Activated effector memory CD4-positive, alpha-beta T cell treated with Interleukin-2 at 50 U/mL for 16 hours (primary cell): ENCODE data around the gene YES1.
A peak's percentile ranks its signal among the peaks of the same experiment; 100 is the strongest.

Experiments
- DNase-seq: peaks from one replicate; pipeline ENCODE4 v3.0.0-alpha.2; 2020

The YES1 gene

DNA sequence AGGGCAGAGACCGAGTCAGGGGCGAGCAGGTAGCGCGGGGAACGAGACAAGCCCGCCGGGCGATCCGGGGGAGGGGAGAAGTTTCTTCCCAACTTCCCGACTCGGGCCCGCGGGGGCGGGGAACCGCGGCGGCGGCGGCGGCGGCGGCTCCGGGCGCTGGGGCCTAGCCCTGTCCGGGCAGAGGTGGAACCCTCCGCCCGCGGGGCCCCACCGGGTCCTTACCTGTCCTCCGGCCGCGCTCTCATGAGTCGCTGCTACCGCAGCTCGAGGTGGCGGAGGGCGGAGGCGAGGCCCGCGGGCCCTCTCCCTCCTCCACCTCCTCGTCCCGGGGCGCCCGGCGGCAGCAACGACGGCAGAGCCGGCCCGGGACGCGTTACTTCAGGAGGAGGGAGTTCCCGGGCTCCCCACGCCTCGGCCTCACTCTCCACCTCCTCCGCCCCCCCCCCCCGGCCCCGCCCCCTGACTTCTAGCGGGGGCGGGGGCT, at the start of gene YES1:
TSS of gene YES1 (minus strand) at position 351 of the 484 bp plus-strand sequence. CDS start 55,415 bp downstream, outside the sequence.
- no peak for DNase-seq

DNA sequence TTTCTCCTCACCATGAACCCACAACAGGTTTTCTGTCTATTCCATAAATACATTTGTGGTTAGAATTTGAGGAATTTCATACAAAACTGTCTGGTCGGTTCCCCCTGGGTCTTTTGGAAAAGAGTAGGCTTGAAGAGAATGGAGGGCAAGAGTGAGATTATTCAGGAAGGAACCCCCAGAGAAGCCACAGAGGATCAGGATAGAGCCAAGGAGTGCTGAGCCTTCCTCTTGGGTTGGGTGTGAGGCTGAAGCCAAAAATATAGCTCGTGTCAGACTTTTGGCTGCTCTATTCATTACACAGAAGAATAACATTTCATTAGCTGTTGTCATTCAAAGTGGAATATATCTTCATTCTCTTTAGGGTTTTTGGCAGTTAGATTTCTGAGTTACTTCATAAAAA, 45.9 kb upstream of the YES1 start:
- no peak for DNase-seq

DNA sequence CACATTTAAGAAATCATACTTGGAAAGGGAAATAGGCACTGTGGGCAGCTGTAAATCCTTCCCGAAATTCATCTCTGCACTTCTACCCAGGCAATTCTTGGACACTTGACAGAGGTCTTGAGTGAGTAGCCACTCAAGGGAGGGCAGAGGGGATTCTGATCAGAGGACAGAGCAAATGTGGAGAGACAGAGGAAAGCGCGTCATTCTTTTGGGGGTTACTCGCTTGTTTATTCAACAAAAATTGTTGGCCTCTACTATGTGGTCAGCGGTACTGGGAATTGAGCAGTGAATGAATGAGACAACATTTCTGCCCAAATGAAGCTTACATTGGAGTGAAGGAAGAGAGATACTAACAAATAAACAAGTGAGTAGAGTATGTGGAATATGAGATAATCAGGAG, 41.4 kb upstream of the YES1 start:
- no peak for DNase-seq

DNA sequence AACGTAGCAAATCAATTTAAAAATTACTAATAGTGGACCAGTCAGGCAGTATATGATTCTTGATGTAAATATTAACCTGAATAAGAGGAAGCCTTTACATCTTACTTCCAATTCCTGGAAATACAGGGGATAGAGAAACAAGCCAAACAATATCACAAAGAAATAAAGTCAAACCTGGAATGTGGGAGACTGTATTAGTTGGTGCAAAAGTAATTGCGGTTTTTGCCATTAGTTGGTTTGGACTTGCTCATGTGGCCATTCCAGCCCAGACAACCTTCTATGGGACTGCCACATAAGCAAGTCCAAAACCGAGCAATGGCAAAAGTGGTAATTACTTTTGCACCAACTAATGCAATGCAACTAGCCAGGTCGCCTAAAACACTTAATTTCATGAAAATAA, 38.9 kb upstream of the YES1 start:
- DNase-seq = no peak

DNA sequence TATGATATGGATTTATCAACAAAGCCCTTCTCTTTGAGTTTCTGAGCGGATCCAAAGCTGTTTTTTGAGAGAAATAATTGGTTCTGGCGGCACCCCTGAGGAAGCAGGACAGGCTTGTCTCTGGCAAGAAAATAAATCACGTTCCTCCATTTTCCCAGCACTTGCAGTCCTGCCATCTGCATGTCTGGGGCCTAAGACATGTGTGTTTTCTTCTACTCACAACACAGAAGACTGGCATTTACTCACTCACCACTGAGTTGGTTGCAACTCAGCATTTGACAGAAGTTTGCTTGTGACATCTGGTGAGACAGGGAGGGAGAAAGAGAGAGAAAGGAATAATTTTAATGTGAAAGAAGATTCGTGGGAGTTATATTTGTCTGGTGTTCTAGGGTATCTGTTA, 37.0 kb upstream of the YES1 start:
- no peak for DNase-seq

DNA sequence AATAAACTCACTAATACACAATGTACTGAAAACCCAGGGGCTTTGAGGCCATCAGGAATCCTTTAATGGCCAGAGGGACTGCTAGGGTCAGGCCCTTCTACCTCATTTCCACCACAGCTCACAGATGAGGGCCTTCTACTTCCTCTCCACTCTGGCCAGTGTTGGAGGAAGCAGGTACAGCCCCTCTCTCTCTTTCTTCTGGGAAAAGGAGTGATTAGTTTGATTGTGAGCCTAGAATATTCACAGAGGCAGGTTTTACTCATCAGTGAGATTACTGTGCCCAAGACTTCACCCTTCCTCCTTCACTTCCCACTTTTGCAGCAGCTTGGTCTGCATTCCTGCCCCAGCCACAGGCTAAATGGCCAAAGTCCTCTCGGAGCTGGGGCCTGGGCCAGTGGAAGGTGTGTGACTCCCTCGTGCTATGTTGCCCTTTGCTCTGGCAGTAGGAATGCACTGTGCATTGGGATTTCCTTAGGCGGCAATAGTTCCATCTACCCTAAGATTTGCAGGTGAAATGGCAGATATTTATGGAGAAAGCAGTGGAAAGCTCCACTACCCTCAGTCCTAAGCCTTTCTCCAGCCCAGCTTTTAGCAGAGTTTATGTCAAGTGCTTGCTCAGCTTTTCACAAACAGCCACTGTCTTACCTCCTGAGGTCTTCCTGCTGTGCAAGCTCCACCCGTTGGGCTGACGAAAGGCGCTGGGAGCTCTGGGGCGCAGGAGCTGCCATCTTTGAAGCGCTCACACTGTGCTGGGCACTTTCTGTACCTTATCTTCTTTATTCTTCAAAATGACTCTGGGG, 36.2 kb upstream of the YES1 start:
- DNase-seq = no peak

DNA sequence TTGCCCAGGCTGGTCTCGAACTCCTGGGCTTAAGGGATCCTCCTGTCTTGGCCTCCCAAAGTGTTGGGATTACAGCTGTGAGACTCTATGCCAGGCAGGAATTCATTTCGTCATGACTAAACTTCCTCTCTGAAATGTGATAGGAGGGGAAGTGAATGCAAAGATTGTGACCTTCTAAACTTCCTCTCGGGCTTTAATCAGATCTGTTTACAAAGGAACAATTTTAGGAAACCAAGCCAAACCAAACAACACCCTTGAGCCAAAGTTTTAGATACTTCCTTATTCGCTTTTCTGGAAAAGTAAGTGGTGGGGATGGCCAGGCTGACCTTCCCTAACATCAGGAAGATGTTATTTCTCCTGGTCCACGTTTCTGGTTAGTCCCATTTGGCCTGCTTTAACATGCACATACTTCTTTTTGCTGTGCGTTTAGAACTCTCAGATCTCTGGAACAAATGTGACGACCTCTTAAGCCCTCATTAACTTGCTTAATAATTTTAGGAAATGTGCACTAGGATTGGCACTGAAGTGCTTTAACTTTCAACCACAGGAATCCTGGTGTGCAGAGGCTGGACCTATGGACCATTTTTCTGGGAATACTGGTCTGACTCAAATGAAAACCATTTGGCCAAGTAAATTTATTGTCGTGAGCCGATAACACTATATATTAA, 33.2 kb upstream of the YES1 start:
- no peak for DNase-seq

DNA sequence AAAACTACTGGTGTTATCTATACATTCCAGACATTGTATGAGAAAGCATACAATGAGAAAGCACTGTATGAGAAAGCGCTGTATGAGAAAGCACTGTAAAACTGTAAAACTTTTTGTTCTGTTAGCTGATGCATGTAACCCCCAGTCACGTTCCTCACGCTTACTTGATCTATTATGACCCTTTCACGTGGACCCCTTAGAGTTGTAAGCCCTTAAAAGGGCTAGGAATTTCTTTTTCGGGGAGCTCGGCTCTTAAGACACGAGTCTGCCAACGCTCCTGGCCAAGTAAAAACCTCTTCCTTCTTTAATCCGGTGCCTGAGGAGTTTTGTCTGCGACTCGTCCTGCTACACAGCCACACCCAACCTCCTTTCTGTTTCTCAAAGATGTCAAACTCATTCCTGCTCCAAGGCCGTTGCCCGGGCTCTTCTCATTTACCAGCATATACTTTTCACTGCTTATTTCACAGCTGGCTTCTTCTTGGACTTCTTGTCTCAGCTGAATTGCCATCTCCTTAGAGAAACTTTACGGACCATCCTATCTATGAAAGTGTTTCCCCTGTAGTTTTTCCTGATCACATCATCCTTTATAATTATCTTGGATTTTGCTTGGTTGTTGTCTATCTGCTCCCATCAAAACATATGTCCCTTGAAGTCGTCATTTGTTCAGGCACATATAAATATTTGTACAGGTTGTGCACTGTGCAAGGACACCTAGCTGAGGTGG, 29.8 kb upstream of the YES1 start:
- no peak for DNase-seq

DNA sequence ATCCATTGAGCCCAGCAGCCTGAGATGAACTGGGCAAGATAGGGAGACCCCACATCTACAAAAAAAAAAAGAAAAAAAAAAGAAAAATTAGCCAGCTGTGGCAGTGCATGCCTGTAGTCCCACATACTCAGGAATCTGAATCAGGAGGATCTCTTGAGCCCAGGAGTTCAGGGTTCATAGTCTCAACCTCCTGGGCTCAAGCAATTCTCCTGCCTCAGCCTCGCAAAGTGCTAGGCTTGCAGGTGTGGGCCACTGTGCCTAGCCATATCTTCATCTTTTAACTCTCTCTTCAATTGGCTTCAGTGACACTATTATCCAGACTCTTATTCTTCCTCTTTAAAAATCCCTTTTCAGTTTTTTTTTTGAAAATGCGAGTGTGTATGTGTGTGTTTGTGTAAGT, 28.5 kb upstream of the YES1 start:
- DNase-seq = no peak

DNA sequence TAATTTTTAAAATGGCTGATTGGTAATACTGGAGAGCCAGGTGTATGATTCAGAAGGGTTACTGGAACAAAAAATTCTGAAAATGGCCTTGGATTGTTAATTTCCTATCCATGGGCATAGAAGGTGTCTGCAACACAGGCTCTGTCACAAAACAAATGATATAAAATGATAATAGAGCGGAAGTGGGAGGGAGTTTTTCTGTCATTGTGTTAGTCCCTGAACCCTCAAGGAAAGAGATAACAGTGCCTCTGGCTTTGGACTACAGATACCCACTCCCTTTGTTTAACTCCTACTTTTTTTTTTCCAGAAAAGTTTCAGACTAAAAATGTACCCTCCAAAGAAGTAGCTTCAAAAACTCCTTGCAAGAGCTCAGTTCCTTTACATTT, 28.0 kb upstream of the YES1 start:
- no peak for DNase-seq

DNA sequence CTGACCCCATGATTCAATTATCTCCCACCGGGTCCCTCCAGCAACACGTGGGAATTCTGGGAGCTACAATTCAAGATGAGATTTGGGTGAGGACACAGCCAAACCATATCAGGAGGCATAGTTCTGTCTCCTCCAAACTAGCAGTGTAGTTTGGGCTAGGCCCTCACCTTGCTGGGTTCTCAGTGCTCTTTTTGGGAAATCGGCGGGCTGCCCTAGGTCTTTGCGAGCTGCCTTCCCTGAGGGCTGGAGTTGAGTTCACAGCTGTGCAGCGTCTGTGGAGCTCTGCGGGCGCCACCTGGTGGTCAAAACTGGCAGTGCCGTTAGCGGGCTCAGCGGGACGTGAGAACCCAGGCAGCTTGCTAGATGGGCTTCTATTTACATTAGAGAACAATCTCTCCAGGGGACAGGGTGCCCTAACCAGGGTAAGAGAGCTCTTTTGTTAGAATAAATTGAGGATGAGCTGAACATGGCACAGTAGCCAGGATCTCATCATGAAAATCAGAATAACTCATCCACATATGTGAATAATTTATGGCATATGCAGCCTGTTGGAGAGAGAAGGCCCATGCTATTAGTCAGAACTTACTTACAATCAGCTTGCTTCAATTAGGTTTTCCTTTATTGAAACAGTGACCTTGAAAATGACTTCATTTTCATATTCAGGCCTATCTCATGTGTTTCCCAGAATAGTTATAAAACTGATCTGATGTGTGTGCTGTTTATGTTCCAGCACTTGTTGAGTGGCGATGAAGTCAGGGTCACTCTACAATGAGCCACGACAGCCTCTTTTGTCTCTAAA, 27.4 kb upstream of the YES1 start:
- peak; percentile 74 for DNase-seq

DNA sequence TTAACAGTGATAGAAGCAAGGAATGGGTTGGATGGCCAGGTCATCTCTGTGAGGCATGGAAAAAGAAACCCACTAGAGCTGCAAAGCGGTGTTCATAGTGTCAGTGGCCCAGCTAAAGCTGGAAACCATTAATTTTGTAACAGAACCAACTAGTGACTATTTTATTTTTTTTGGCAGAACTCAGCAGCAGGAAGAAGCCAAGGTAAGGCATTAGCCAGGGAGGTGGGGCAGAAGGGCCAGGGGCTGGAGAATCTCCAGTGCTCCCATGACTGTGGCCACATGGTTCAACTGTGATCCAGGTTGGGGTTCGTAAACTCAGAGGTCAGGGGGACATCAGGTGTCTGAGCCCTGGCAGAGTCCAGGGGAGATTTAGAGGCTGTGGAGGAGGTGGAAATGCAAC, 25.9 kb upstream of the YES1 start:
- DNase-seq = no peak

DNA sequence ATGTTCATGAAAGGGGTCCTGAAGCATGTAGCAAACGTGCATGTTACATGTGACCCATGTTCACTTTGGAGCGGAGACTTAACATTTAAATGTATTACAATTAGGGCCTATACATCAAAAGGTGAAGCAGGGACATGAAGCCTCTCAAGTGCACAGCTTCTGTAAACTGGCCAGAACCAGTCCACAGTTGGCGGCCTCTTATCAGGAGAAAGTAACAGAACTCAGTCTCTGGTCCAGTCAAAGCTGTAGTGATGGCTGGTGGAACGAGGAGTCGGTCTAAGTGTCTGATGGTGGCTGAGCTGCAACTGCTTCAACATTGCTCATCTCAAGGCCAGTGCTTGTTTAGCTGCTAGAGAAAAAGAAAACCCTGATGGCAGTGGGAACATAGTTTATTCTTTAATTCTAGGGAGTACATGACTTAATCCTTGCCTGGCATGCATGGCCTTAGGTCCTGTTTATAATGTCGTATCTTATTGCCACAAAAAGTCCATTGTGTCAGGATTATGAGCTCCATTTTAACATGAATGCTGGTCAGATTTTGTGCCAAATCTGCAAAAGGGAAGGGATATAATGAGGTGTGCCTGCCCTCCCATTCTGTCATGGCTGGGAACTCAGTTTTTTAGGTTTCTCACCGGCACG, 22.2 kb upstream of the YES1 start:
- DNase-seq = no peak

DNA sequence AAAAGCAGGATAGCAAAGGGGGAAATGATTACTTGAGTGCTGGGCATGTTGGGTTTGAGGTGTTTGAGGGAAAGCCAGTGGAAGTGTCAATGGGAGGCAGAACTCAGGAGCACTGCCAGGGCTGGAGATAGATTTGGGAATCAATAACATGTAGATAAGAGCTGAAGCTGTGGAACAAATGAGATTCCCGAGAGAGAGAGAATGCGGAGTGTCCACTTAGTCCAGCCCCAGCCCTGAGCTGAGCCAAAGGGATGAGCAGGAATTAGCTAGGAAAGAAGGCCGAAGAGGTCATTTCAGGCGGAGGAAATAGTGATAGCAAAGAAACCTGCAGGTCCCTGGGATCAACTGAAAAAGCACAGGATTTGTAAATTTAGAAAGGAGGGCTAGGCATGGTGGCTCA, 21.2 kb upstream of the YES1 start:
- no peak for DNase-seq

DNA sequence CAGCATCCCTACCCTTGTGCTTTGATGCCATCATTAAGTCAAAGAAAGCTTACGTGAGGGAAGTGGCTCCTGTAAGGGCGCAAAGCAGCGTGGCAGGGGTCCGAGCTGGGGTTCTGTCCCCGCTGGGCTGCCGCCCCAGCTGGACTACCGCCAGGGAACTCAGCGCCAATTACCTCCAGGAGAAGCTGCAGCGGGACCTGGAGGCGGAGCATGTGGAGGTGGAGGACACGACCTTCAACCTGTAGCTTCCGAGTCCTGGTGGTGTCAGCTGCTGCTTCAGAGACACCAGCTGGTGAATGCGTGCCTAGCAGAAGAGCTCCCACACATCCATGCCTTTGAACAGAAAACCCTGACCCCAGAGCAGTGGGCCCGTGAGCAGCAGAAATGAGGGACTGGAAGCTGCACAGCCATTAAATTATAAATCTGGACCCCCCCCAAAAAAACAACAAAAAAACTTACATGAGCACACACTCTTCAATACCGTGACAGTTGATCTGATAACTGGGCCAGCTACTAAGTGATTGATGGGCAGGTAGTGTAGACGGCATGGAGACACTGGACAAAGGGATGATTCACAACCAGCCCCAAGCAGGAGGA, 20.1 kb upstream of the YES1 start:
- DNase-seq = no peak

DNA sequence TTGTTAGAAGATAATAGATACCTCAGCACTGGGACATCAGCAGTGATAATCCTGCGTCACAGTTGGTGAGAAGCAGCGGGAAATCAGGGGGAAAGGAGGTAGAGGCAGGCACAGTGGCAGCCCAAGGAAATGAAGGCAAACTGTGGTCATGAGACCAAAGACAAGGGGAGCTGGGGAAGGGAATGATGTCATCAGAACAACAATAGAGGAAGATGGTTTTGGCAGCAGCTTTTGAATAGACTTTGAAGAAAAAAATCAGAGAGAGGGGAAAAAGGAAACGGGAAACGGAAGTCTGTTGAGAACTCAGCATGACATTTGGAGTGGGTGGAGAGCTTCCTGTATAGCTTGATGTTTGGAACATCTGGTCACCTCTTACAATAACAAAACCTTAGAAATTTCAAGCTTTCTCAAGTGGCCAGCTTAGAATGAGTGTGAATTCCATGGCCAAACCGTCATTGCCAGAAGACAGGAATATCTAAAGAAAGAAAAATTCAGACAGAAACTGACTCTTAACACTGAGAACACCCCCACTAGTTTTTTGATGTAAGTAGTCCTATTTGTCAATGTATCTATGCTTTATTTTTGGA, 18.4 kb upstream of the YES1 start:
- DNase-seq = no peak

DNA sequence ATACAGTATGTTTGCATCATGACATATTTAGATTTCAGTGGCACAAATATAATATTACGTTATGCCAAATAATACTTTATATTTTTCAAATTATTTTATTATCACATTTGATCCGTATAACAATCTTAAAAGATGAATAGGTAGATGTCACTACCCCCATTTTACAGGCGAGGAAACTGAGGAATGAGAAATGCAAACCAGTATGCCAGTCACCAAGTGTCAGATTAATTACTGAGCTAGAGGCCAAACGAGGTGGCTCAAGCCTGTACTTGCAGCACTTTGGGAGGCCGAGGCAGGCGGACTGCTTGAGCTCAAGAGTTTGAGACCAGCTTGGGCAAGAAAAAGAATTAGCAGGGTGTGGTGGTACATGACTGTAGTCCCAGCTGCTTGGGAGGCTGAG, 17.4 kb upstream of the YES1 start:
- DNase-seq = no peak

DNA sequence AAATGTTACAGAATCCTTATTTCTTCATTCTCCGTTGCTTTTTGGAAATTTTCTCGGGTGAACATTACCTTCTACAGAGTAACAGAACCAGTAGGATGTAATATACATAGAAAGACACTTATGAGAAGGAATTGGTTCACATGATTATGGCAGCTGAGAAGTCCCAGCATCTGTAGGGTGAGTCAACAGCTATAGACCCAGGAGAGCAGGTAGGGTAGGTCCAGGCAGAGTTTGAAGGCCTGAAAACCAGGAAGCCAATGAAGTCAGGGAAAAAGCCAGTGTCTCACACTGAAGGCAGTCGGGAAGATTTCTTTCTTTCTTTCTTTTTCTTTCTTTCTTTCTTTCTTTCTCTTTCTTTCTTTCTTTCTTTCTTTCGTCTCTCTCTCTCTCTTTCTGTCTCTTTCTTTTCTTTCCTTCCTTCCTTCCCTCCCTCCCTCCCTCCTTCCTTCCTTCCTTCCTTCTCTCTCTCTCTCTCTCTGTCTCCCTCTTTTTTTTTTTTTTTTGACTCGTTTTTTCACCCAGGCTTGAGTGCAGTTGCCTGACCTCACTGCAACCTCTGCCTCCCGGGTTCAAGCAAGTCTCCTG, 15.1 kb upstream of the YES1 start:
- no peak for DNase-seq

DNA sequence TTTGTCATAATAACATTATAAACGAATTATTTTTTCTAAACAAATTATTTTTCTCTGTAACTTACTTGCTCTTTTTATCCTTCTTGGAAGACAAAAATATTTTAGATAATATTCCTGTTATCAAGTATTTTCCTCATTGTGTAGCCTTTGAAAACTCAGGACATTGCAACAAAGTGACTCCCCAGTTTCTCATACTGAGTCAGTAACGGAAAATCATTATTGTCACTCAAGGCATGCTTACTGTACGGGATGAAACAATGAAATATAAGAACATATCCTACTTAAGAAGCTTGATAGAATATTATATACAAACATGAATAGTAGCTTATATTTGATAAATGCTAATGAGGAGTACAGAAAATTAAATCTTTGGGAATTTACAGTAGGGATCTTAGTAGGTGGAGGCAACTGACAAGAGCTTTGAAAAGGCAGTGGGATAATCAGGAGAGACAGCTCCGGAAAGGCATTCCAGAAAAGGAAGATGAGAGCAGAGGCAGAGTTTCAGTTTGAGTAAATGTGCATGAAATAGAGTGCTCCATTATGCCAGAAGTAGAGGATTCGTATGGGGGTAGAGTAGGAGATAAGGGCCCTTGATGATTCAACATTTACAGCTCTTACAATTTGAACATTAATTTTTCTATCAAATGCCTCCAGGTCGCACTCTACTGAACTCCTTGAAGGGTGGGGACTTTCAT, 14.0 kb upstream of the YES1 start:
- DNase-seq = no peak

DNA sequence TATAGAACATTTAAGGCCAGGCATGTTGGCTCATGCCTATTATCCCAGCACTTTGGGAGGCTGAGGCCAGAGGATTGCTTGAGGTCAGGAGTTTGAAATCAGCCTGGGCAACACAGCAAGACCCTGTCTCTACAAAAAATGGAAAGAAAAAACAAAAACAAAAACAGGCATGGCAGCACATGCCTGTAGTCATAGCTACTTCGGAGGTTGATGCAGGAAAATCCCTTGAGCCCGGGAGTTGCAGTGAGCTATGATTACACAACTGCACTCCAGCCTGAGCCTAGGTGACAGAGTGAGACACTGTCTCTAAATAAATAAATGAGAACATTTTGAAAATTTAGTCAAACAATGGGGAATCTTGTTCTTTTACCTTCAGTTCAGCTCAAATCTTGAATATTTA, 12.1 kb upstream of the YES1 start:
- no peak for DNase-seq
